Stimulated activated CD4-positive, alpha-beta T cell treated with anti-CD3 and anti-CD28 coated beads, Interleukin-2, amount 100 ng/mL, for 48 hours (primary cell): Measurements from ENCODE around the gene IFT122.

ENCODE experiments used
- DNase-seq, 2 donors: peaks; one replicate each; pipeline ENCODE4 v3.0.0-alpha.2; 2020

Gene IFT122

DNA sequence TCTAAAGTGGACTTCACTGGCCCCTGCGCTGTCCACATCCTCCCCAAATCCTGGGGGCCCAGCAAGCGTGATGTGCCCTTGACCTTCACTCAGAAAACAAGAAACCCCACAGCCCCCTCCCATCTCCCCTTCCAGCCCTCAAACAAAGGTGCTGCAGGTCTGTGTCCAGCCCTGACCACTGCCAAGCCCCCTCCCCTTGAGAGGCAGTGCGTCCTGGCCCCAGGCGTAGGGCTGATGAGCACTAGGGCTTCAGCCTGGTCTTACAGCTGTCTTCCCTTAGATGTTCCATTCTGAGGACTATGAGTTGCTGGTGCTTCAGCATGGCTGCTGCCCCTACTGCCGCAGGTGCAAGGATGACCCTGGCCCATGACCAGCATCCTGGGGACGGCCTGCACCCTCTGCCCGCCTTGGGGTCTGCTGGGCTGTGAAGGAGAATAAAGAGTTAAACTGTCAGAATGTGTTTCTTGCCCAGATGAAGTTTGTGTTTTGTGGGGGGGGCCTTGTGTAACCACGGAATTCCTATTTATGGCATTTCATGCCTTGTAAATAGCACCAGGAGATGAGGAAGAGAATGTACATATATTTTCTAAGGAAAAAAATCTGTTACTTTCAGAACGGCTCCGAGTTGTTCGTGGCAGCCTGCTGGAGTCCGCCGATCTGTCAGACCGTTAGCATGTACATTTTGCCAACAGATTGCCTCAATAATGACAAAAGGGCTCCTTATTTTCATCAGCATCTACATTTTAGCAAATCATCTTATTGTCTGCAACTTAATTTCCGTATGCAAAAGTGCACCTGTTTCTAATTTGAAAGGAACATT is 80.1 kb downstream of the IFT122 start:
- no peak for DNase-seq

DNA sequence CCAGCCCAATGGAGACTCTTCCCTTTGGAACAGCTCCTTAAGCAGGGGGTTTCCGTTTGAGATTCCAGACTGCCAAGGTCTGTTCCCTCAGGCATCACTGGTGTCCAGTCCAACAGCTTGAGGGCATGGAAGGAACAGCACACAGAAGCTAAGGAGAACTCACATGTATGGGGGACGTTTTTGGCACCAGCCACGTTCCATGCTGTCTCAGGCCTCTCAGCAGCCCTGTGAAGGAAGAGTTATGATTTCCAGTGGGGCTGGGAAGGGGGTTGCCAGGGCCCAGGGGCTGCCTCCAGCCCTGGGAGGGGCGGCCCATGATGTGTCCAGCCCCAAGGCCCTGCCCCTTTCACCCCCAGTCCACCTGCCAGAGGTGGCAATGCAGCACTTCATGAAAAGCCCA is 80.9 kb downstream of the IFT122 start:
- no peak for DNase-seq

DNA sequence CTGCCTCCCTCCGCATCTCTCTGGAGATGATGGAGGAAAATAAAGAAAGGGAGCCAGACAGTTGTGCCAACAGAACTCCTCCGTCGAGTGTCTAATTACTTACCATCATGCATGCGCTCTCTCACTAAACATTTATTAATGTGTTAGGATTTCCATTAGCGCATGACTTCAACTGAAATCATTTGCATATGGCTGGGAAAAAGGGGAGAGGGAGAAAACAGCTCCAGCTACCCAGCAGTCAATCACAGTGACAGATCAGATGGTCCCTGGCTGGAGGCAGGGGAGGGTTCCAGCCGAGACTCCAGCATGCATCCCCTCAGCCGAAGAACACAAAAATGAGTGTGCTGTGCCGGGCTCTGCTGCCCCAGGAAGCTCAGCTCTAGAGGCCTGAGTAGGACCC is 81.6 kb downstream of the IFT122 start:
- DNase-seq = no peak

DNA sequence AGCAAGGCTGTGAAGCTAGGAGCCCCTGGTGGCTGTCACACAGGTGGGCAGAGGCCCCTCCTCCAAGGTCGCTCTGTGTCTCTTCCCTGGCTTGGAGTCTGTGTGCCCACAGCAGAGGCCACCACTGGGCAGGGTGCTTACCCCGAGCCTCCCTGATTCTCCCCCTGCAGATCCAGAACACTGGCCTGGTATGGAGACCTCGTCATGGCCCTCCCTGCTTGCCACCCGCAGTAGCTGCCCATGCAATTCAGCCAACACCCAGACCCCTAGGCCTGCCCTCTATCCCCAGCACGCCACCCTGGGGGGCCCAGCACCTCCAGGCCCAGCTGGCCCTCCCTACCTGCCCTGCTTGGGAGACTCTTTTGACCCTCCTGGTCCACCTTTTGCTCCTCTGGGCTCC is 82.9 kb downstream of the IFT122 start:
- no peak for DNase-seq

- no peak for DNase-seq
Observed at GRCh38 chr3:129524081-129524480, 84.1 kb downstream of the IFT122 start.

DNA sequence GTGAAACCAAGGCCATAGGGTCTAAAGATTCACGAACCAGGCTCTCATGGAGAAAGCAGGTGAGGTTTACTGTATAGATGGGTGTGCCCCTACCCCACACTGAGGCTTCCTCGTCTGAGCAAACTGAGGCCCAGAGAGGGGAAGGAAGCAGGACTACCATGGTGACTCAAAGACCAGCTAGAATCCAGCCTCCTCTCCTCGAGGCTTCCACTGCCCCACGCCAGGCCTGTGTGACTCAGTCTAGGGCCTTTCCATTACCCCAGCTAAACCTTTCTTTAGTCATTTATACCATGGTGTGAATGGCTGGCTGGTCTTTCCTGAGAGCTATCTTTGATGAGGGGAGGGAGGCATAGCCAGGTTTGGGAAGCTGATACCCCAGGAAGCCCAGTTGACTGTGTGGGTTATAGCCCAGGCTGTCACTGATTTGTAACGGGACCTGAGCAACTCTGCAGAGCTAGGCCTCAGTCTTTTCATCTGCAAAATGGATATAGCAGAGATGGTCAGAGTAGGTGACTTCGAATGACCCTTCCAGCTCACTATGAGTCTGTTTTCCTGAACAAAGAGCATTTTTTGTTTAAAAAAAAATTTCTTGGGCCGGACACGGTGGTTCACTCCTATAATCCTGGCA is 85.4 kb downstream of the IFT122 start:
- DNase-seq = peak in 1 of 2 donors; percentile 5

GRCh38 chr3:129526121-129526900 is 86.3 kb downstream of the IFT122 start:
- no peak for DNase-seq

- DNase-seq = no peak
Observed at GRCh38 chr3:129527262-129527661, 87.2 kb downstream of the IFT122 start.

GRCh38 chr3:129528589-129529100 is 88.6 kb downstream of the IFT122 start, which contains the start of gene RHO:
RHO (plus strand) TSS chr3:129528639; CDS start chr3:129528734, 95 bp downstream.
- DNase-seq = no peak

DNA sequence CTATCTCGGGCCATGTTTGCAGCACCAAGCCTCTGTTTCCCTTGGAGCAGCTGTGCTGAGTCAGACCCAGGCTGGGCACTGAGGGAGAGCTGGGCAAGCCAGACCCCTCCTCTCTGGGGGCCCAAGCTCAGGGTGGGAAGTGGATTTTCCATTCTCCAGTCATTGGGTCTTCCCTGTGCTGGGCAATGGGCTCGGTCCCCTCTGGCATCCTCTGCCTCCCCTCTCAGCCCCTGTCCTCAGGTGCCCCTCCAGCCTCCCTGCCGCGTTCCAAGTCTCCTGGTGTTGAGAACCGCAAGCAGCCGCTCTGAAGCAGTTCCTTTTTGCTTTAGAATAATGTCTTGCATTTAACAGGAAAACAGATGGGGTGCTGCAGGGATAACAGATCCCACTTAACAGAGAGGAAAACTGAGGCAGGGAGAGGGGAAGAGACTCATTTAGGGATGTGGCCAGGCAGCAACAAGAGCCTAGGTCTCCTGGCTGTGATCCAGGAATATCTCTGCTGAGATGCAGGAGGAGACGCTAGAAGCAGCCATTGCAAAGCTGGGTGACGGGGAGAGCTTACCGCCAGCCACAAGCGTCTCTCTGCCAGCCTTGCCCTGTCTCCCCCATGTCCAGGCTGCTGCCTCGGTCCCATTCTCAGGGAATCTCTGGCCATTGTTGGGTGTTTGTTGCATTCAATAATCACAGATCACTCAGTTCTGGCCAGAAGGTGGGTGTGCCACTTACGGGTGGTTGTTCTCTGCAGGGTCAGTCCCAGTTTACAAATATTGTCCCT is 89.6 kb downstream of the IFT122 start:
- DNase-seq = no peak

DNA sequence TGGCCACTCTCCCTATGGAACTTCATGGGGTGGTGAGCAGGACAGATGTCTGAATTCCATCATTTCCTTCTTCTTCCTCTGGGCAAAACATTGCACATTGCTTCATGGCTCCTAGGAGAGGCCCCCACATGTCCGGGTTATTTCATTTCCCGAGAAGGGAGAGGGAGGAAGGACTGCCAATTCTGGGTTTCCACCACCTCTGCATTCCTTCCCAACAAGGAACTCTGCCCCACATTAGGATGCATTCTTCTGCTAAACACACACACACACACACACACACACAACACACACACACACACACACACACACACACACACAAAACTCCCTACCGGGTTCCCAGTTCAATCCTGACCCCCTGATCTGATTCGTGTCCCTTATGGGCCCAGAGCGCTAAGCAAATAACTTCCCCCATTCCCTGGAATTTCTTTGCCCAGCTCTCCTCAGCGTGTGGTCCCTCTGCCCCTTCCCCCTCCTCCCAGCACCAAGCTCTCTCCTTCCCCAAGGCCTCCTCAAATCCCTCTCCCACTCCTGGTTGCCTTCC is 90.3 kb downstream of the IFT122 start:
- no peak for DNase-seq

GRCh38 chr3:129530821-129531220 is 90.8 kb downstream of the IFT122 start:
- no peak for DNase-seq

DNA sequence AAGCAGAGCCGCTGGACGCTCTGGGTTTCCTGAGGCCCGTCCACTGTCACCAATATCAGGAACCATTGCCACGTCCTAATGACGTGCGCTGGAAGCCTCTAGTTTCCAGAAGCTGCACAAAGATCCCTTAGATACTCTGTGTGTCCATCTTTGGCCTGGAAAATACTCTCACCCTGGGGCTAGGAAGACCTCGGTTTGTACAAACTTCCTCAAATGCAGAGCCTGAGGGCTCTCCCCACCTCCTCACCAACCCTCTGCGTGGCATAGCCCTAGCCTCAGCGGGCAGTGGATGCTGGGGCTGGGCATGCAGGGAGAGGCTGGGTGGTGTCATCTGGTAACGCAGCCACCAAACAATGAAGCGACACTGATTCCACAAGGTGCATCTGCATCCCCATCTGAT is 91.7 kb downstream of the IFT122 start:
- DNase-seq = no peak

- DNase-seq = no peak
Observed at GRCh38 chr3:129532261-129532660, 92.2 kb downstream of the IFT122 start.

DNA sequence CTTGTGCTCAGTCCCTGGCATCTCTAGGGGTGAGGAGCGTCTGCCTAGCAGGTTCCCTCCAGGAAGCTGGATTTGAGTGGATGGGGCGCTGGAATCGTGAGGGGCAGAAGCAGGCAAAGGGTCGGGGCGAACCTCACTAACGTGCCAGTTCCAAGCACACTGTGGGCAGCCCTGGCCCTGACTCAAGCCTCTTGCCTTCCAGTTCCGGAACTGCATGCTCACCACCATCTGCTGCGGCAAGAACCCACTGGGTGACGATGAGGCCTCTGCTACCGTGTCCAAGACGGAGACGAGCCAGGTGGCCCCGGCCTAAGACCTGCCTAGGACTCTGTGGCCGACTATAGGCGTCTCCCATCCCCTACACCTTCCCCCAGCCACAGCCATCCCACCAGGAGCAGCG is 93.4 kb downstream of the IFT122 start:
- DNase-seq = no peak

DNA sequence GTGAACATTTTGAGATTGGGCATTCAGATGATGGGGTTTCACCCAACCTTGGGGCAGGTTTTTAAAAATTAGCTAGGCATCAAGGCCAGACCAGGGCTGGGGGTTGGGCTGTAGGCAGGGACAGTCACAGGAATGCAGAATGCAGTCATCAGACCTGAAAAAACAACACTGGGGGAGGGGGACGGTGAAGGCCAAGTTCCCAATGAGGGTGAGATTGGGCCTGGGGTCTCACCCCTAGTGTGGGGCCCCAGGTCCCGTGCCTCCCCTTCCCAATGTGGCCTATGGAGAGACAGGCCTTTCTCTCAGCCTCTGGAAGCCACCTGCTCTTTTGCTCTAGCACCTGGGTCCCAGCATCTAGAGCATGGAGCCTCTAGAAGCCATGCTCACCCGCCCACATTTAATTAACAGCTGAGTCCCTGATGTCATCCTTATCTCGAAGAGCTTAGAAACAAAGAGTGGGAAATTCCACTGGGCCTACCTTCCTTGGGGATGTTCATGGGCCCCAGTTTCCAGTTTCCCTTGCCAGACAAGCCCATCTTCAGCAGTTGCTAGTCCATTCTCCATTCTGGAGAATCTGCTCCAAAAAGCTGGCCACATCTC is 94.5 kb downstream of the IFT122 start:
- no peak for DNase-seq

- no peak for DNase-seq
Observed at GRCh38 chr3:129535075-129535474, 95.1 kb downstream of the IFT122 start.

GRCh38 chr3:129536374-129536667 is 96.3 kb downstream of the IFT122 start:
- DNase-seq = no peak

- no peak for DNase-seq
Observed at GRCh38 chr3:129536804-129537203, 96.8 kb downstream of the IFT122 start.

- no peak for DNase-seq
Observed at GRCh38 chr3:129539206-129539605, 99.2 kb downstream of the IFT122 start.

- no peak for DNase-seq
Observed at GRCh38 chr3:129540776-129541516, 100.9 kb downstream of the IFT122 start.
